HG02623 (cell line): ENCODE measurements around the gene AMTN.
"Not testable (repeated sequence)": the region's sequence is repeated elsewhere in the genome, so short reads cannot be mapped to it uniquely, and the experiment has no call there.

ENCODE experiments used
- ATAC-seq: cut with Tn5 transposase; IDR thresholded peaks from one replicate; pipeline ENCODE4 v1.9.1; 2021; ENCODE audit warnings: moderate library complexity; ENCODE audit not compliant: unreplicated experiment

The AMTN gene

GRCh38 chr4:70518269-70518668 lies at the start of gene AMTN:
Gene AMTN, plus strand, starts transcription at chr4:70518569. Its CDS starts 209 bp downstream, at chr4:70518778.
- ATAC-seq = no peak

DNA sequence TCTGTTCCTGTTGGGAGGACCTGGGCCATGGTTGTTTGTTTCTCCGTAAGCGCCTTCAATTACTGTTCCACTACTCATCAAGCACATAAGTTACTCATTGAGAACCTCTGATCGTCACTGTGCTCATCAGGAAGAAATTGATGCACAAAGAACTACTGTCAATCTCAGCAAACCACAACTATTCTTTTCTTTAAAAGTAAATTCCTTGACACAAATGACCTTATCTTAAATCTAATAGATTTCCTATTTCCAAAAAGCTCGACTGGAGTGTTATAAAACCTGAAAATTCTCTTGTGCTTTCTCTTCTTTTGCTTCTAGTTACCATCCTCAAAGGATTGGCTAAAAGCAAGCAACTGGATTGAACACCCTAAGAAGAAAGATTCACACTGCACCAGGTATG lies 46.5 kb upstream of the AMTN start, which contains the start of gene MUC7:
TSS of gene MUC7 (plus strand) at position 301 of the 400 bp plus-strand sequence. CDS start 1,825 bp downstream, outside the sequence.
- ATAC-seq = no peak

- no peak for ATAC-seq
These were observed 44.7 kb upstream of the AMTN start for GRCh38 chr4:70473679-70474078.

GRCh38 chr4:70488748-70489147 lies 29.6 kb upstream of the AMTN start:
- ATAC-seq = no peak

DNA sequence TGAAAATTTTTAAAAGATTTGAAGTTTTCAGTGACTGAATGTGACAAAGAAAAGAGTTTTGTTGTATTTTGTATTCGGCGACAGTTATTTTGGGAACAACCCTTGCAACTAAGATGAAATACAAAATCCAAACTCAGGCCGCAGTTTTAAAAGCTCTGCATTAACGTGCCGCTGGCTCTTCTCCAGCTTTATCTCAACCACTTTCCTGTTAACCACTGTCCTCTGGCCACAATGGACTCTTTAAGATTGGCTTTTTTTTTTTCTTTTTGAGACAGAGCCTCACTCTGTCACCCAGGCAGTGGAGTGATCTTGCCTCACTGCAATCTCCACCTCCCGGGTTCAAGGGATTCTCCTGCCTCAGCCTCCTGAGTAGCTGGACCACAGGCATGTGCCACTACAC lies 22.1 kb upstream of the AMTN start:
- no peak for ATAC-seq

DNA sequence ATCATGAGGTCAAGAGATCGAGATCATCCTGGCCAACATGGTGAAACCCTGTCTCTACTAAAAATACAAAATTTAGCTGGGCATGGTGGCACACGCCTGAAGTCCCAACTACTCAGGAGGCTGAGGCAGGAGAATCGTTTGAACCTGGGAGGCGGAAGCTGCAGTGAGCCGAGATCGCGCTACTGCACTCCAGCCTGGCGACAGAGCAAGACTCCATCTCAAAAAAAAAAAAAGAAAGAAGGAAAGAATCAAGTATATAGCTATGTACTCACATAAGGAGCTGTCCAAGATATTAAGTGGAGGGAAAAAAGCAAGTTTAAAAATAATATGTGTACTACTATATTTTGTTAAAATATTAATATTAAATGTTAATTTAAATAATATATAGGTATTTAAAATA lies 16.5 kb upstream of the AMTN start:
- ATAC-seq = not testable (repeated sequence)

- no peak for ATAC-seq
These were observed 13.6 kb upstream of the AMTN start for GRCh38 chr4:70504733-70505132.

DNA sequence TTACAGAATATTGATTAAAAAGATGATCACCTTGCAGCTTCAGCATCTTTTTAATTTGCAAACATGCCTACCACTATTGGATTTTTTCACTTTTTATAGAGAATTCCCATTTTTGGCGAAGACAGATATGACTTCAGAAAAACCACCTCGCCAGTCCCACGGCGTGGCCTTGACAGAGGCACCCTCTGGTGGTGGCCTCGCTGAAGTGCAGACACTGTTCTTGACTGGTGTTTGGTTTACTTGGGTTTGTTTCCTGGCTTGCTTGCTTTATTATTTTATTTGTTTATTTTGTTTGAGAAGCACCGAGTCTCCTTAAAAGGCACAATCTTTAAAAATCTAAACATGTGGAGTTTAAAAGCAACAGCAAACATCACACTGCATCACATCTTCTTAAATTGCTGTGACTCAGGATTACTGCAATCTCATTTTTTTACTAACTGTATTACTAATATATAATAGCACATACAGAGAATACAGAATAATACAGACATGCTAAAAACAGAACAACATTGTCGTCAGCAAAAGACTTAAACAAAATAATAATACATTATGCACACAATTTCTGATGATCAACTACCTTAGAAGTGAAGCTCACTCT lies 13.1 kb upstream of the AMTN start:
- peak; percentile 97 for ATAC-seq

DNA sequence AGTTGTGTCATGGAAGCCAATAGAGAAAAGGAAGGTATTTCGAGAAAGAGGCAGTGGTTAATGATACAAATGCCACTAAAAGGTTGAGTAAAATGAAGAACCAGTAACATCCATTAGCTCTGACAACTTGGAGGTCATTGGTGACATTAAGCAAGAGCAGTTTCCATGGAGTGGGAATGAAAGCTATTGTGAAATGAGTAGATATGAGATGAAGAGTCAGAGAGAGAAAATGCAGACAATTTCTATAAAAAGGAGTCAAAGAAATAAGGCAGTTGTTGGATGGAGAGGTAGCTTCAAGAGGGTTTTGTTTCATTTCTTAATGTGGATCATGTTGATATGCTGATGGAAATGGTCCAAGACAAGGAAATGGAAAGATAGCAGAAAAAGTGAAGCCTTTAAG lies 9.6 kb upstream of the AMTN start:
- ATAC-seq = no peak

DNA sequence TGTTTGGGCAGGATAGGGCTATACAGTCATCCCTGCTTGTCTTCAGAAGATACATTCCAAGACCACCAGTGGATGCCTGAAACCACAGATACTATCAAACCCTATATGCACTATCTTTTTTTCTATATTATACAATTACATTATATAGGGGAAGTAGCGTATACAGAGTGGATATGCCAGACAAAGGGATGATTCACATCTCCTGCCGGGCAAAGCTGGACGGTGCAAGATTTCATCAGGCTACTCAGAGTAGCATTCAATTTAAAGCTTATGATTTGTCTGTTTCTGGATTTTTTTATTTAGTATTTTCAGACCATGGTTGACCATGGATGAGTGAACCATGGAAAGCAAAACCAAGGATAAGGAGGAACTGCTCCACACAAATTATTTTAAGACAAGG lies 7.0 kb upstream of the AMTN start:
- ATAC-seq = no peak

- ATAC-seq = no peak
These were observed 2.8 kb upstream of the AMTN start for GRCh38 chr4:70515367-70516250.

DNA sequence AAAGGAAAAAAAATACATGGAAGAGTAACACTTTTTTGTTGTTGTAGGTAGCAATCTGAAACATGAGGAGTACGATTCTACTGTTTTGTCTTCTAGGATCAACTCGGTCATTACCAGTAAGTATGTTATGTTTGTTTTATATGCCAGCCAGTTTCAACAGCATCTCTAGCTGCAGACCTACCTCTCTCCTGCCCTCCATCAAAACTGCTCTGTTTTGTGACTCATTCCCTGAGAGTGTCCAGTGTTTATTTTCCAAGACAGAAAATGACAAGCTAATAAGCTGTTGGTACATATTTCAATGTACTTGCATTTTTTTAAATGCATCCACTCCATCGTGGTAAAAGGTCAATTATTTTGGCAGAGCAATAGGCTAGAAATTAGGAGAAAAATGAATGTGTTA lies 347 bp downstream of the AMTN start:
- ATAC-seq = no peak

GRCh38 chr4:70522626-70523025 lies 4.3 kb downstream of the AMTN start:
- ATAC-seq = no peak

DNA sequence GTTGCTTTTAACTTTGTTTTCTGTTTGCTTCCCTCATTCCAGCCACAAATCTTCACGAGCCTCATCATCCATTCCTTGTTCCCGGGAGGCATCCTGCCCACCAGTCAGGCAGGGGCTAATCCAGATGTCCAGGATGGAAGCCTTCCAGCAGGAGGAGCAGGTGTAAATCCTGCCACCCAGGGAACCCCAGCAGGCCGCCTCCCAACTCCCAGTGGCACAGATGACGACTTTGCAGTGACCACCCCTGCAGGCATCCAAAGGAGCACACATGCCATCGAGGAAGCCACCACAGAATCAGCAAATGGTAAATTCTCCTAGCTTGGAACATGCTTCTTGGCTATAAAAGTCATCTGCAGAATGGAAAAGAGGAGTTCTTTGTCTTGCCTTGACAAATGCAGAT lies 12.6 kb downstream of the AMTN start:
- no peak for ATAC-seq

DNA sequence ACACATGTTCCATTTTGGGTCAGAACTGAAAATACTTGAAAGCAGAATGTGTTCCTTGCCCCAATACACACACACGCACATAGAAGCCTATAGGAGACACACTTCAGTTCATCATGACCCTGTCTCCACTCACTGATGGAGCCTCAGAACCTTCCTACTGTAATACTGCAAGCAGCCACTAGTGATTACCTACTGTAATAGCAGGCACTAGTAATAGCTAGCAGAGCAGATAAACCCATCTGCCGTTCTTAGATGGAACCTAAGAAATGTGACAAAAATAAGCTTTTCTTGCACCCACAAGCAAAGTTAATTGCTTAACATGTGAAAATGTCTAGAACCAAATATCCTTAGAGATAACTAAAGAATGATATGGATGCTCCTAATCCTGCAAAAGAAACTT lies 13.6 kb downstream of the AMTN start:
- ATAC-seq = peak; percentile 79

DNA sequence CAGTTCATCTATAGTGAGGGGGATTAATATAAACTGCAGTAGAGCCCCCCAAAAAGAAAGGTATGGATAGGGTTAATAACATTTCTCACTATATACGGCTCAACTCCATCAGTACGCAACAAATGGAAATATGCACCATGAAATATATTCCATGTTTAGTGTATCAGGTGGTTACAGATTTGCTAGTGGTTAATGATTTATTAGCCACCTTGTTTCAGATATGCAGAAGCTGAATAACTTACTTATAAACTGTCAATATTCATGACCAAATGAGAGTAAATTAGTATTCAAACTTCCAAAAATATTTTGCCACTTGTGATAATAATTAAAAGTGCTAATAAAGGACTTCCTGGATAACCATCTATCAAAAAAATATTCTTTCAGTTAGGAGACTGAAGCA lies 14.8 kb downstream of the AMTN start:
- no peak for ATAC-seq

DNA sequence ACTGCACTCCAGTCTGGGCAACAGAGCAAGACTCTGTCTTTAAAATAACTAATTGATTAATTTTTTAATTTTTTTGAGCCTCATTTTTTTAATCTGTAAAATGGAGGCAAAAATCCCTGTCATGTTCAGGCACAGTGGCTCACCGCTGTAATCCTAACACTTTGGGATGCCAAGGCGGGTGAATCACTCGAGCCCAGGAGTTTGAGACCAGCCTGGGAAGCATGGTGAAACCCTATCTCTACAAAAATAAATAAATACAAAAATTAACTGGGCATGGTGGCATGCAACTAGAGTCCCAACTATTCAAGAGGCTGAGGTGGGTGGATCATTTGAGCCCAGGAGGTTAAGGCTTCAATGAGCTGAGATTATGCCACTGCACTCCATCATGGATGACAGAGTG lies 15.4 kb downstream of the AMTN start:
- ATAC-seq = no peak

DNA sequence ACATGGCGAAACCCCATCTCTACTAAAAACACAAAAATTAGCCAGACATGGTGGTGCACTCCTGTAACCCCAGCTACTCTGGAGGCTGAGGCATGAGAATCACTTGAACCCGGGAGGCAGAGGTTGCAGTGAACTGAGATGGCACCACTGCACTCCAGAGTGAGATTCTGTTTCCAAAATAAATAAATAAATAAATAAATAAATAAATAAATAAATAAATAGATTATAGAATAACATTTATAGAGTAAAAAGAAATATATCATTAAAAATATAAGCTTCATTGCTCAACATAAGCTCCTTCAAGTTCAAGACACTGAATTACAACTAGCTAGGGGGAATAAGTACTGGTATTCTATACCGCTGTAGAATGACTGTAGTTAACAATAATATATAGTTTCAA lies 16.5 kb downstream of the AMTN start:
- ATAC-seq = not testable (repeated sequence)

GRCh38 chr4:70538869-70539268 lies 20.5 kb downstream of the AMTN start:
- ATAC-seq = no peak

GRCh38 chr4:70544279-70544868 lies 26.0 kb downstream of the AMTN start:
- ATAC-seq = peak; percentile 53

GRCh38 chr4:70556856-70557255 lies 38.5 kb downstream of the AMTN start:
- ATAC-seq = no peak
